HG02938 (cell line): ENCODE results near the gene PELI3.
"Not testable (repeated sequence)": the region's sequence is repeated elsewhere in the genome, so short reads cannot be mapped to it uniquely, and the experiment has no call there.

Experiments
- ATAC-seq: cut with Tn5 transposase; IDR thresholded peaks from one replicate; pipeline ENCODE4 v1.9.1; 2021; ENCODE audit warnings: mild to moderate bottlenecking, moderate library complexity; ENCODE audit not compliant: unreplicated experiment

Gene PELI3

DNA sequence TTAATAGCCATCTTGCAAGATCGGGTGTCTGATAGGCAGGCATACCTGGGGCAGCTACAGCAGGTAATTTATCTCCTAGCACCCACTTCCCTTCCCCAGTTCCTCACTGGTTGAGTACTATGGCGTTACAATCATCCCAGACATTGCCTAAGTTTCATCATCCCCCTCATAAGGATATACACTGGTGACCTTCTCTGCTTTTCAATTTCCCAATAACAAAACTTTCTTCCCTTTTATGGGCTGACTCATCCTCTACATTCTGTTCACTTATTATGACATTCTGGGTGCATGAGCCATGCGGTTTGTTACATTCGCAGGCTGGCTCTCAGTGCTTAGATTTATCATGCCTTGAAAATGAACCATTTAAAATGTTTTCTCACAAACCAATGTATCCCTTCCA lies 23.1 kb upstream of the PELI3 start:
- no peak for ATAC-seq

DNA sequence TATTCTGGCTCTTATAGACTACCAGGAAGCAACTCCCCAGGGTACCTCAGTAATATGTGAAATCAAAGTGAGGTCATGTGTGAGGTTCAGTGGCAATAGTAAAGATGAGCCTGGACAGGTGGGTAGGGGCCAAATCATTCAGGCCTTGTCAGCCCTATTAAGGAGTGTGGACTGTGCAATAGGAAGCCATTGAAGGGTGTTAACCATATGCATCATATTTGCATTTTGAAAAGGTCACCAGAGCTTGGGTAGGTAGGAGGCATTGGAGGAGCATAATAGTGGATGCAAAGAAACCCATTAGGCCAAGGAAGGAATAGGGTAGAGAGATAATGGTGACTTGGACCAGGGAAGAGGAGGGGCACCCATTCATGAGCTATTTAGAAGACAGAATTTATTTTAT lies 19.7 kb upstream of the PELI3 start:
- ATAC-seq = no peak

DNA sequence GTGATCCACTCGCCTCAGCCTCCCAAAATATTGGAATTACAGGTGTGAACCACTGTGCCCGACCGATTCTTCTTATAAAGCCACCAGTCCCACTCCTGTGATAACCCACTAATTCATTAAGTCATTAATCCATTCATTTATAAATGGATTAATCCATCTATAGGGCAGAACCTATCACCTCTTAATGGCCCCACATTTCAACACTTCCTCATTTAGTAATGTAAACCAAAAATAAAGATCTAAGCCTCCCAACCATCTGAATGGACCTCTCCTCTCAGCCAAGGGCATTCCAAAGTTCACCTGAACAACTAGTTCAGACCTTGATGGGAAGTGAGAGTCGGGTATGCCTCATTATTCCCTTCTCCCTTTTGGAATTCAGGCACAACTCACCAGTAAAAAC lies 18.2 kb upstream of the PELI3 start:
- no peak for ATAC-seq

DNA sequence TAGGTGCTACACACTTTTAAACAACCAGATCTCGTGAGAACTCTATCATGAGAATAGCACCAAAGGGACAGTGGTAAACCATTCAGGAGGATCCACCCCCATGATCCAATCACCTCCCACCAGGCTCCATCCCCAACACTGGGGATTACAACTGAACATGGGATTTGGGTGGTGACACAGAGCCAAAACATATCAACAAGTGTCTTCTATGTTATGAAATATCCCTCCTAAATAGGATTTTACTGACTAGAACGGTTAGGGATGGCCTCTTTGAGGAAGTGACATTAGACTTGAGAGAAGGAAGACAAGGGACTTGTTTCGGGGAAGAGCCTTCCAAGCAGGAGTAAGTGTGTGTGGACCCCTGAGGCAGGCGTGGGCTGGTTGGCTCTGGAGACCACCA lies 16.1 kb upstream of the PELI3 start:
- no peak for ATAC-seq

DNA sequence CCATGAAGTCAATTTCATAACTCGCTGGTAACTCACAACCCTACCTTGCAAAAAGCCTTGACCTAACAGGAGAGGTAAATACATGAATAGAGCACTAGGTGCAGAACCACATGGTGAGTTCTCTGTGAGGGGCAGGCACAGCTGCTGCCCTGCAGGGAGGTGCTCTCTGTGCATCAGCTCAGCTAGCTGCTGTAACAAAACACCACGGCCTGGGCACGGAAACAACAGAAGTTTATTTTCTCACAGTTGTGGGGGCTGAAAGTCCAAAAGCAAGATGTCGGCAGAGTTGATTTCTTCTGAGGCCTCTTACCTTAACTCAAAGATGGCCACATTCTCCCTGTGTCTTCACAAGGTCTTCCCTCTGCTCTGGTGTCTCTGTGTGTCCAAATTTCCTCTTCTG lies 15.0 kb upstream of the PELI3 start:
- ATAC-seq = no peak

DNA sequence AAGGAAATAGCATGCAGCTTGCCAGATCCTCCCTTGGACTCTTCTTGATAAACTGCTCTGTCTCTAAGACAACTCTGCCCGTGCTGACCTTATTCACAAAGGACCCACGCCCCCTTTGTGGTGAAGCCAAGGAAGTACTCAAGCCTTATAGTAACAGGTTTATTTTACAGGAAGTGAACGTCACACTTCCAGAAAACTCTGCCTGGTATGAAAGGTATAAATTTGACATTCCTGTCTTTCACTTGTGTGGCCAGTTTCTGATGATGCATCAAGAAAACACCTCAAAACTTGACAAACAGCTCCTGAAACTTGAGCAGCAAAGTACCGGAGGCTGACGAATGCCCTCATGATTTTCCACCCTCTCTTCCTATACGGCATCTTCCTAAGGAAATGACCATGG lies 12.5 kb upstream of the PELI3 start:
- ATAC-seq = no peak

DNA sequence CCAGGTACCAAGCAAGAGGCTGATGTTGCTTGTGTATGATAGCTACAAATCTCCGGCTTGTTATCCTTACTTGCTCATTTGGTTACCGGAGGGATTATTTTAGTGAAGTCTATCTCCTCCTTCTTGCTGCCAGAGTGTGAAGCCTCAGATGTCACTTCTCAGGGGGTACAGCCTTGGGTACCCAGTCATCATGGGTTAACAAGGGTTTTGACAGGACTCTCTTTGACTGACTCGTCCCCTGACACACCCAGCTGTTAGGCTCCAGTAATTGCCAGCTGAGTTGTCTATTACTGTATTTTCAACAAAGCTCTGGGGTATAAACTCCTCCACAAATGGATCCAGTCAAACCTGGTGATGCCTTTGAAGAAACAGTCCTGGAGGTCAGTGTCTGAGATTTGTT lies 11.9 kb upstream of the PELI3 start:
- ATAC-seq = no peak

DNA sequence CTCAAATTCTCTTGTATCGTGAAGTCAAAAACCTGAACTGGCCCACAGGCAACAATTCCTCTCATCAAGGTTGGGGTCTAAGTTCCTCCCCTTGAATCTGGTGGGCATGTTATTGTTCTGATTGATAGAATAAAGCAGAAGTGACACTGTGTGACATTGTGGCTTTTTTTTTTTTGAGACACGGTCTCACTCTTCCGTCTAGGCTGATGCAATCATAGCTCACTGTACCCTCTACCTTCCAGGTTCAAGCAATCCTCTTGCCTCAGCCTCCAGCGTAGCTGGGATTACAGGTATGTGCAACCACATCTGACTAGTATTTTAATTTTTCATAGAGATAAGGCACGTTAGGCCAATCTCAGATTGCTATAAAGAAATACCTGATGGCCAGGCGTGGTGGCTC lies 8.9 kb upstream of the PELI3 start:
- ATAC-seq = no peak

DNA sequence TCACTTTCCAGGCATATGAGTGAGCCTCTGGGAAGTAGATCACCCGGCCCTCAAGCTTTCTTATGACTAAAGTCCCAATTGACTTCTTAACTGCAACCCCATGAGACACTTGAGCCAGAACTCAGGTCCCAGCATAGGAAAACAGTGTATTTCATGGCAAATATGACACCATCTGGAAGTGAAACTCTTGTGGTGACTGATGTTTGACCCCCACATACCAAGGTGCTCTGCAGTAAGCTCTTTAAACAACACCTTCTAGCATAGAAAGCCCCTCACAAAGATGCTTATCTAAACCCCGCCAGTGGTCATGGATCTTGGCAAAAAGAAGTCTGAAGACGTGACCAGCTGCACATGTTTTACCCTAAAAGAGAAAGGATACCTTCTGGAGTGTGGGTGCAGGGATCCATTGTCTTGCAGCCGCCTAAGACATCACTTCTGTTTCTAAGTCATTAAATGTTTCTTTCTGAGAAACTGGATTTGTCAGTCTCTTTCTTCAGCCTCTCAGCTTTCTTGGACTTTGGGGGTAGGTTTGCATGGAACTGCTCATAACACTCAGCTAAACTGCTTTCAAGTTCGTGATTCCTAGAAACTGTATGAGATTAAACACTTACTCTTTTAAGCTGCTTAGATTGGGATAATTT lies 7.4 kb upstream of the PELI3 start:
- no peak for ATAC-seq

DNA sequence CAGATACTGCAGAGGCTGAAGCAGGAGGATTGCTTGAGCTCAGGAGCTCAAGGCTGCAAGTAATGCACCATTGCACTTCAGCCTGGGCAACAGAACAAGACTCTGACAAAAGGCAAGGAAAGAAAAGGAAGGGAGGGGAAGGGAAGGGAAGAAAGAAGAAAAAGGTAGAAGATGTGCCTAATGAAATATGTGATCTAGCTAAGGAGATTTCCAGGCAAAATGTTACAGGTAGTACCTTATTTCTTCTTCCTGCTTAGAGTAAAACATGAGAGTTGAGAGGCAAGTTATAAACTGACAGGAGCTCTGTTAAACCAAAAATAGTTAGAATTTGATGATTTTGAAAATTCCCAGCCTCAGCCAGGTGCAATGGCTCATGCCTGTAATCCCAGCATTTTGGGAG lies 4.7 kb upstream of the PELI3 start:
- ATAC-seq = no peak

DNA sequence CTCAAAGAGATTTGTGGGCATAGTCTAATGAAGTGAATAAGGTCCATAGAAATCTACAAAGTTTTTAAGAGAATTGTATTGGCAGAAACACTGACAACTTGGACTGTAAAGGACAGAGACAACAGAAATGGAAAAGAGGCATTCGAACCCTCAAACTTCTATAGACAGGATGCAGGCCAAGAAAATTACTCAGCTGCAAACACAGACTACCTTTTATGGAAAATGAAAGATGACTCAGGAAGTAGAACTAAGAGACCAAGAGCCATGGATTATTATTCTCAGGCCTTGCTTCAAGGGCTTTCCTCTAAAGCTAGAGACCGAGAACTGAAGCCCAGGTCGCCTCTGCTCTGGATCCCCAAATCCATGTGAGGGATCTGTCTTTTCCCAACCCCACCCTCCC lies 3.8 kb upstream of the PELI3 start:
- no peak for ATAC-seq

DNA sequence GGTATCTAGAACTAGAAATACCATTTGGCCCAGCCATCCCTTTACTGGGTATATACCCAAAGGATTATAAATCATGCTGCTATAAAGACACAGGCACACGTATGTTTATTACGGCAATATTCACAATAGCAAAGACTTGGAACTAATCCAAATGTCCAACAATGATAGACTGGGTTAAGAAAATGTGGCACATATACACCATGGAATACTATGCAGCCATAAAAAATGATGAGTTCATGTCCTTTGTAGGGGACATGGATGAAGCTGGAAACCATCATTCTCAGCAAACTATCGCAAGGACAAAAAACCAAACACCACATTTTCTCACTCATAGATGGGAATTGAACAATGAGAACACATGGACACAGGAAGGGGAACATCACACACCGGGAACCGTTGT lies 2.6 kb upstream of the PELI3 start:
- not testable (repeated sequence) for ATAC-seq

DNA sequence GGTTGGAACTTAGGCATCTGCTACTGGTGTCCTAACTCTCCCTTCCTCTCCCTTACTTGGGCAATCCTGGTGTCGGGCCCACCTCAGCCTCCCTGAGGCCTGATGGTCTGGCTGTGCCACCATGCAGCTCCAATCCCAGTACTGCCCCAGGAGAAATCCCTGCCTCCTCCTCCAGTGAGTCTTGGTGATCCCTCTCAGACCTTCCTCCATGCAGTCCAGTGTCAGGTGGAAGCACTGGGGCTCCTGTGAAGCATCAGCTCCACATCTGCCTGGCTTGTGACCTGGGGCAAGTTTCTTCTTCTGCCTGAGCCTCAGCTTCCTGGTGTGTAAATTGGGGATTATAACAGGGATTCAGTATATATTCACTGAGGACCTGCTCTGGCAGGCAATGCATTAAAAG lies 1.8 kb upstream of the PELI3 start:
- no peak for ATAC-seq

DNA sequence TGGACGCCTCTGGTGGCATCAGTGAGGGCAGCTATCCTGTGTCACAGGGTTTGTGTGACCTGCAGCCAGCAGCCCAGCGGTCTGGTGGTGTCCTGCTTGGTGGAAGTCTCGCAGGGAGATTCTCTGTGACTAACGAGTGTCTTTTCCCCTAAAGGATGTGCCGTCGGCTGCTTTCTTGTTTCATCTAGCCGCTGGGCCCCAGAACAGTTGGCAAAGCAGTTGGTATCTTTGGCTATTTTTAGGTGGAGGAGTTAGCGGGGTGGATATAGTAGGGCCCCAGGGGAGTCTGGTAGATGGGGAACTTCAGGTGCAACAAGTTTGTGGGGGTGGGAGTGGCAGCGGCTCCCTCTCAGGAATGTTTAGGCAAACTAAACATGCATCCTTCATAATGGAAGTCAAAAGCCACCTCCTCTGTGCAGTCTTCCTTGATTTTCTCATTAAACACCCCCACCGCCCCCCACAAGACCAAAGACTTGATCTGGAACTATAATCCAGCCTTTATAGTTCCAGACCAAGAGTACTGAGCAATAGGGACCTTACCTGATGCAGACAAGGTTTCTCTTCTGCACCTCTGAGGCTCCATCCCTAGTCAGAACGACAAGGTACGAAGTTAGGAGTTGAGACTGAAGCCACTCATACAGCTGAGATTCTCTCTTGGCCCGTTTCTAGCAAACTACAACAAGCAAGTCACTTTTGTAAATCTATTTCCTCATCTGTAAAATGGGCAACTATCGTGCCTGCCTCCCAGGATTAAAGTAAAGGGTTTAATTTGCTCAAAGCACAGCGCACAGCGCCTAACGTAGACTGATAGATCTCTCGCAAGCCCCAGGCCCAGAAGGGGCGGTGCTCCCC lies 1.1 kb upstream of the PELI3 start:
- ATAC-seq = no peak

DNA sequence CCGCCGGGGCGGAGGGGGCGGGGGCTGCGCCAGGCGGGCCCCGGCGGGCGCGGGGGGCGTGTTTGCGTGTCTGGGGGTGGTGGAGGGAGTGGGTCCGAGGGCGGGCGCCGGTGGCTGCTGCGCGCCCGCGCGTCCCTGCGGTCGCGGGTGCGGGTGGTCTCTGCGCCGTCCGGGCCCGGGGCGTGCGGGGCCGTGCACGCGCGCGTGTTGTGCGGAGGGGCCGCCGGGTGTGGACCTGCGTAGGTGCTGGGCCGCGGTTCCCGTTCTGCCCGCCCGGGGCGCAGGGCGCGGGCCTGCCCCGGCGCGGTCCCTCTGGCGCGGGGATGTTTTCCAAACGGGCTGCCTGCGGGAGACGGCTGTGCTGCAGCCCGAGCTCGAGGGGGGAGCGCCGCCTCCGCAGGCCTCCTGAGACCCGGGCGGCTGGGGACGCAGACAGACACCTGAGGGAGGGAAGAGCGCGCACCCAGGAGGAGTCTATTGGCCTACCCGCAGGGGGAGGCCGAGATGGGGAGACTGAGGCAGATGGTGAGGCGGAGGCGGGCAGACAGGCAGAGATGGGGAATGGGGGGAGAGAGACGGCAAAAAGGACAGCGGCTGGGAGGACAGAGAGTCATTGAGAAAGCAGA lies 442 bp downstream of the PELI3 start:
- ATAC-seq = peak; percentile 17

DNA sequence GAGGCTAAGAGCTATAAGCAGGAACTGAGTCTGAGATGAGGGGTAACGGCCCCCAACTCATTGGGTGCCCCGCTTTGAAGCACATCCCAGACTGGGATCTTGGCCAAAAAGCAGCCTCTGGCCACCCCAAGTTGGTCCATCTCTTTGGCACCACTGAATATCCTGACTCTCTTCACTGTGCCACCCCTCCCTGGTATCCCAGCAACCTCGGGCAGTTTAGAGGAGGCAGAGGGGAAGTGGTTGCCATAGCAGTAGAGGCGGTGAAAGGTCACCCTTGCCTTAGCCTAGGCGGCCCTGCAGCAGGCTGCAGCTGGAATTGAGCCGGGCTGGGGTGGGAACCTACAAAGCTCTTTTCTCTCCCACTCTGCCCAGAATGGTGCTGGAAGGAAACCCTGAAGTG lies 1.1 kb downstream of the PELI3 start:
- ATAC-seq = no peak

DNA sequence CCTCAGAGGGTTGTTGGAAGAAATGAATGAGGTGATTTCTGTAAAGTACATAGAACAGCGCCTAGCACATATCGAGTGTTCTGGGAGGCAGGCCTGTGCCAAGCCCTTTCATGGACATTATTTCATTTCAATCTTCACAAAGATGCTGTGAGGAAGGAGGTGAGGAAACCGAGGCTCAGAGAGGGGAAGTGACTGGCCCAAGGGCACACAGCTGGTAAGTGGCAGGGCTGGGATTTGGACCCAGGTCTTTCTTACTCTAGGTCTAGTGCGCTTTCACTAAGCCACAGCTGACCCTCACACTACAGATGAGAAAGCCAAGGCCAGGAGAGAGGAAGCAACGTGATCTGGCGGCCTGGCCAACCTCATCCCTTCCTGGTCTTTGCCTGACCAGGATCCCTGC lies 2.0 kb downstream of the PELI3 start:
- ATAC-seq = no peak

DNA sequence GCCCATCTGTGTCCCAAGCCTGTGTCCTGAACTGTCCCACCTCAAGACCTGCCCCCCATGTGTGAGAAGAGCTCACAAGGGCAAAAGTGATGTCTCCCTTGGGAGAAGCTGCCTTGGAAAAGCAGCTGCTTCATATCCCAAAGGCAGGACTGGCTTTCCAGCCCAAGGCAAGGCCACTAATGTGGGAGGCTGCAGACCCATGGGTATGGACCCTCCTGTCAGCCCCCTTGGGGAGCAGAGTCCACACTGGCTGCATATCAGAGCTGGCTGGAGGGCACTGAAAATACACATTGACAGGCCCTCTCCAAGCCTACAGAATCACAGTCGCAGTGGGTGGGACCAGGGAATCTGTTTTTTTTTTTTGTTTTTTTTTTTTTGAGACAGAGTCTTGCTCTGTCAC lies 2.7 kb downstream of the PELI3 start:
- ATAC-seq = no peak

DNA sequence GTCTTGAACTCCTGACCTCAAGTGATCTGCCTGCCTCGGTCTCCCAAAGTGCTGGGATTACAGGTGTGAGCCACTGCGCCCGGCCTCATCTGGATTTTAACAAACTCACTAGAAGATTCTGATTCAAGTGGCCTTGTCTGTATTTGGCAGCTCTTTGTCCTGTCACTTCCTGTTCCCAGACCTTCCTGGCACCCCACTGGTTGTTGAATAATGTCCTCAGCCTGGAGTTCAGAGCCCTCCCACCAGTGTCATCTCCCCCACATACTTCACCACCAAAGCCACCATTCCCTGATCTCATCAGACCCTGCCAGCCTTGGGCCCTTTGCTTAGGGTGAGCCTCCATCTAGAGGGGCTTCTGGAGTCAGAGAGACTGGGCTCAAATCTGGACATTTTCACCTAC lies 3.3 kb downstream of the PELI3 start:
- no peak for ATAC-seq

DNA sequence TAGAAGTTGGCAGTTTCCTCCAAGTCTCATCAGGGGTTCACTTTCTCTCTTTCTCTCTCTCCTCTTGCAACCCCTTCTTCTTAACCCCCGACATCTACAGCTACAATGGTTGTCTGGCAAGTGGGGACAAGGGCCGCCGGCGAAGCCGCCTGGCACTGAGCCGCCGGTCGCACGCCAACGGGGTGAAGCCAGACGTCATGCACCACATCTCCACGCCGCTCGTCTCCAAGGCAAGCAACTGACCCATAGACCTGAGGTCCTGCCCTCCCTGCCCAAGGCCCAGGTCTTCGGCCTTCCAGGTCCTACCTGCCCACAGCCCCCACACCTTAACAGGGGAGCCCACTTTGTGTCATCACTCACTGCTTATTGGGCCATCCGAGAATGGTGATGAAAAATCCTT lies 4.4 kb downstream of the PELI3 start:
- no peak for ATAC-seq

DNA sequence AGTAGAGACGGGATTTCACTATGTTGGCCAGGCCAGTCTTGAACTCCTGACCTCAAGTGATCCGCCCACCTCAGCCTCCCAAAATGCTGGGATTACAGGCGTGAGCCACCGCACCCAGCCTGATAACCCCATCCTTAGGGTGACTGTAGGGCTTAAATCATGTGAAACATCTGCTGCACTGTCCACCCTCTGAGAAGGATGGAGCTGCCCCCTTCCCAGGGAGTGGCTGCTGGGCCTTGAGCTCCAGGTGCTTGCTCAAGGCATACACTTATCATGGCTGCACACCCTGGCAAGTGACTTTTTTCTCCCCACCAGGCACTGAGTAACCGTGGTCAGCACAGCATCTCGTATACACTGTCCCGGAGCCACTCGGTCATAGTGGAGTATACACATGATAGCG lies 5.3 kb downstream of the PELI3 start:
- no peak for ATAC-seq

DNA sequence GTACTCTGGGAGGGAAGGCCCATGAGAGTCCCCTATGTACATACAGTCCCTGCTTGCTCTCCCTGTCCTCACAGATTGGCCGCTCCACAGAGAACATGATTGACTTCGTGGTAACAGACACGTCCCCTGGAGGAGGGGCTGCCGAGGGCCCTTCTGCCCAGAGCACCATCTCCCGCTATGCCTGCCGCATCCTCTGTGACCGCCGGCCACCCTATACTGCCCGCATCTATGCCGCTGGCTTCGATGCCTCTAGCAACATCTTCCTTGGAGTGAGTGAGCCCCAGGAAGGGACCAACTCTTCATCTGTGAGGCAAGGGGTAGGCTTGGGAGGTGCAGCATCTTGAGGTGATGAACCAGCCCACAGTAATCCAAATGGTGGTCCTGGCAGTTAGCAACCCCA lies 6.5 kb downstream of the PELI3 start:
- no peak for ATAC-seq
